ENCODE results near the gene CORO2A.

Gene CORO2A

DNA sequence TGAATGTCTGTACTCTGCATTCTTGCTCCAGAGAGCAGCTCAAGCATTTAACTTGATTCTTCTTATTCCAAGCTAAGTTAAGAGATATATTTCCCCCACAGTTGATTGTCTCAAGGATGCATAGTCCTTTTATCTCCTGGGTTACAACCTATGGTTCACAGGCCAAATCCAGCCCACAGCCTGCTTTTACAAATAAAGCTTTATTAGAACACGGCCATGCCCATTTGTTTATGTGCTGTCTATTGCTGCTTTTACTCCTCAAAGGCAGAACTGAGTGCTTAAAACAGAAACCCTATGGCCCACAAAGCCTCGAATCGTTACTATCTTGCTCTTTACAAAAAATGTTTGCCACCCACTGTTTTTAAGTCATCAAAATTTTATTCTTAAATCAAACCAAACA, 37.2 kb upstream of the CORO2A start:
- Histone ChIP-seq H3K79me2 (ENCODE audit: control insufficient read depth, low read length) (no peaks in the 10 kb centered on the region), H3K9me3 (ENCODE audit: control insufficient read depth, insufficient read depth, low read length) (no peaks in the 10 kb centered on the region), H4K20me1 (ENCODE audit: control insufficient read depth, insufficient read depth, low read depth, low read length) (no peaks in the 10 kb centered on the region), H3K9me2 (replicated peaks; ENCODE audit: control insufficient read depth, low read length) (no peaks in the 10 kb centered on the region), H3K4me3 (ENCODE audit: low read length) (no peak overlapping the region), H3K27me3 (ENCODE audit: control insufficient read depth, low read length) (no peaks in the 10 kb centered on the region), H3K27ac (ENCODE audit: low read depth, low read length) (no peak overlapping the region), H3K4me2 (ENCODE audit: low read length) (no peak overlapping the region), H3K36me3 (ENCODE audit: control insufficient read depth, low read length) (no peaks in the 10 kb centered on the region), H3K4me1 (ENCODE audit: control insufficient read depth, low read length) (no peaks in the 10 kb centered on the region), H3F3A (ENCODE audit: control insufficient read depth, insufficient read depth) (no peaks in the 10 kb centered on the region)
- TF ChIP-seq EZH2phosphoT487 (IDR thresholded peaks at IDR 0.05; ENCODE audit: borderline replicate concordance, low read length), result no peak
- TF ChIP-seq, protein P1, sequence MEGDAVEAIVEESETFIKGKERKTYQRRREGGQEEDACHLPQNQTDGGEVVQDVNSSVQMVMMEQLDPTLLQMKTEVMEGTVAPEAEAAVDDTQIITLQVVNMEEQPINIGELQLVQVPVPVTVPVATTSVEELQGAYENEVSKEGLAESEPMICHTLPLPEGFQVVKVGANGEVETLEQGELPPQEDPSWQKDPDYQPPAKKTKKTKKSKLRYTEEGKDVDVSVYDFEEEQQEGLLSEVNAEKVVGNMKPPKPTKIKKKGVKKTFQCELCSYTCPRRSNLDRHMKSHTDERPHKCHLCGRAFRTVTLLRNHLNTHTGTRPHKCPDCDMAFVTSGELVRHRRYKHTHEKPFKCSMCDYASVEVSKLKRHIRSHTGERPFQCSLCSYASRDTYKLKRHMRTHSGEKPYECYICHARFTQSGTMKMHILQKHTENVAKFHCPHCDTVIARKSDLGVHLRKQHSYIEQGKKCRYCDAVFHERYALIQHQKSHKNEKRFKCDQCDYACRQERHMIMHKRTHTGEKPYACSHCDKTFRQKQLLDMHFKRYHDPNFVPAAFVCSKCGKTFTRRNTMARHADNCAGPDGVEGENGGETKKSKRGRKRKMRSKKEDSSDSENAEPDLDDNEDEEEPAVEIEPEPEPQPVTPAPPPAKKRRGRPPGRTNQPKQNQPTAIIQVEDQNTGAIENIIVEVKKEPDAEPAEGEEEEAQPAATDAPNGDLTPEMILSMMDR (IDR thresholded peaks at IDR 0.05; ENCODE audit: low read depth, low read length, poor library complexity, severe bottlenecking), result no peak

DNA sequence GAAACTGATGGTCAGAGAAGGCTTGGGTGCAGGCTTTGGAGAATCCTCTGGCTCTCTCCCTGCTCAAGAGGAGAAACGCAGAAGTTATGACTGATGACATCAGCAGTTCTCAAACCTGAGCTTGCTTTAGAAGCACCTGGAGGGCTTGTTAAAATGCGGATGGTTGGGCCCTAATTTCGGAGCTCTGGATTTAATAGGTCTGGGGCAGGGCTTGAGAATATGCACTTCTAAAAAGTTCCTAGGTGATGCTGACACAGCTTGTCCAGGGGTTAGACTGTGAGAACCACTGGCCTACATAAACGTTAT, 36.6 kb upstream of the CORO2A start:
- Histone ChIP-seq H3F3A (ENCODE audit: control insufficient read depth, insufficient read depth) (no peaks in the 10 kb centered on the region), H3K27ac (ENCODE audit: low read depth, low read length) (no peak overlapping the region)
- TF ChIP-seq EZH2phosphoT487 (IDR thresholded peaks at IDR 0.05; ENCODE audit: borderline replicate concordance, low read length), result no peak
- TF ChIP-seq, protein P1 (IDR thresholded peaks at IDR 0.05; ENCODE audit: low read depth, low read length, poor library complexity, severe bottlenecking), result no peak

GRCh38 chr9:98228392-98229089, 36.1 kb upstream of the CORO2A start:
- Histone ChIP-seq H3K27ac (ENCODE audit: low read depth, low read length) (no peak overlapping the region), H3K9me3 (ENCODE audit: control insufficient read depth, insufficient read depth, low read length) (no peaks in the 10 kb centered on the region), H3K36me3 (ENCODE audit: control insufficient read depth, low read length) (no peaks in the 10 kb centered on the region), H3K4me2 (ENCODE audit: low read length) (no peak overlapping the region), H3K27me3 (ENCODE audit: control insufficient read depth, low read length) (no peaks in the 10 kb centered on the region), H4K20me1 (ENCODE audit: control insufficient read depth, insufficient read depth, low read depth, low read length) (no peaks in the 10 kb centered on the region), H3K79me2 (ENCODE audit: control insufficient read depth, low read length) (no peaks in the 10 kb centered on the region), H3K9me2 (replicated peaks; ENCODE audit: control insufficient read depth, low read length) (no peaks in the 10 kb centered on the region), H3K4me1 (ENCODE audit: control insufficient read depth, low read length) (no peaks in the 10 kb centered on the region), H3F3A (ENCODE audit: control insufficient read depth, insufficient read depth) (no peaks in the 10 kb centered on the region), H3K4me3 (ENCODE audit: low read length) (no peak overlapping the region)
- TF ChIP-seq EZH2phosphoT487 (IDR thresholded peaks at IDR 0.05; ENCODE audit: borderline replicate concordance, low read length), result no peak
- TF ChIP-seq, protein P1 (IDR thresholded peaks at IDR 0.05; ENCODE audit: low read depth, low read length, poor library complexity, severe bottlenecking), result no peak

More for the DNA sequence above, 36.6 kb upstream of the CORO2A start:
- Histone ChIP-seq H3K4me1 (ENCODE audit: control insufficient read depth, low read length) (no peaks in the 10 kb centered on the region), H3K9me2 (replicated peaks; ENCODE audit: control insufficient read depth, low read length) (no peaks in the 10 kb centered on the region), H3K36me3 (ENCODE audit: control insufficient read depth, low read length) (no peaks in the 10 kb centered on the region), H4K20me1 (ENCODE audit: control insufficient read depth, insufficient read depth, low read depth, low read length) (no peaks in the 10 kb centered on the region), H3K4me2 (ENCODE audit: low read length) (no peak overlapping the region), H3K9me3 (ENCODE audit: control insufficient read depth, insufficient read depth, low read length) (no peaks in the 10 kb centered on the region), H3K27me3 (ENCODE audit: control insufficient read depth, low read length) (no peaks in the 10 kb centered on the region), H3K79me2 (ENCODE audit: control insufficient read depth, low read length) (no peaks in the 10 kb centered on the region), H3K4me3 (ENCODE audit: low read length) (no peak overlapping the region)
